Forelimb muscle (tissue), 1 donor: ENCODE measurements around the gene MUC6. TPM values are rescaled to one million over a fixed set of nuclear protein-coding genes. Genes with fewer than 3 reads are reported as not detected.

ENCODE experiments used
- DNase-seq: peaks from one replicate; pipeline ENCODE4 v3.0.0-alpha.2; 2013; ENCODE audit warnings: low read depth
- polyA plus RNA-seq: library from polyadenylated mRNA; unstranded; fragments of 120-200 nt; gene quantifications from one replicate; pipeline ENCODE4 v1.2.1, GENCODE V29; 2013; ENCODE audit not compliant: insufficient read length

Gene MUC6
- polyA plus RNA-seq, 1 donor = 0.25 TPM

DNA sequence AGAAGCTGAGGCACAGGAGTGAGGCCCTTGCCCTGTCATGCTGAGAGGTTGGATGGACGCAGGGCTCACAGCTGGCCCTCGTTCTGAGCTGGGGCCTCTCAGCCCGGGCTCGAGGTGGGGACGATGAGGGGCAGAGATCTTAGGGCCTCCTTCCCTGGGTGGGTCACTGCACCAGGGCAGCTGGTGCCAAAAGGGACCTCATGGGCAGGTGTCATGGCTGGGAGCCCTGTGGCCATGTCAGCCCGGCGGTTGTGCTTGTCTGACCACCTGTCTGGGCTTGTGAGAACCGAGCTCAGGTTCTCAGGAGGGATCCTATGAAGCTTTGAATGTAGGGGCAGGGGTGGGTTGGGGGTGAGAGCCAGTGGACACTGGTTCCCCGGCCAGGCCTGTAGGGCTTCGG, 1.8 kb upstream of the MUC6 start:
- DNase-seq = no peak

DNA sequence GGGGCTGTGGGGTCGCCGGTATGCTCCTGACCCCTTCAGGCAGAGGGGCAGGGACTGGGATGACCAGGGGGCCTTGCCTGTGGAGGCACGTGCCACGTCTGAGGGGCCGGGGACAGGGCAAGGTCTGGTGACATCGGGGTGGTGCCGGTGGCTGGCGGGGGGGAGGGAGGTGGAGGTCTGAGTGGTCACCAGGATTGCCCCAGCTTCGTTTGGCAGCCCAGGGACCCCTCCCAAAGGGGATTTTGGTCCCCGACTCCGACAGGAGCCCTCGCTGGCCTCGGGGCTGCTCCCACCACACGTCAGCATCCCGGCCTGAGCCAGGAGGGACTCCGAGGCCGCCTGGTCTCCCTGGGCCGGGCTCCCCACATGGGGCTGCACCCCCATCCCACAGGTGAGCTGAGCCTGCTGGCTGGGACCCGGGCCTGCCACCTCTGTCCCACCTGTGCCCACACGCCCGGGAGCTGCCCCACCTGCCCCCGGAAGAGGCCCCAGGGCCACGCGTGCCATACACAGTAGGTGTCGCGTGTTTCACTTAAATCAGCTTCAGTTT, 1.1 kb upstream of the MUC6 start:
- DNase-seq = no peak

DNA sequence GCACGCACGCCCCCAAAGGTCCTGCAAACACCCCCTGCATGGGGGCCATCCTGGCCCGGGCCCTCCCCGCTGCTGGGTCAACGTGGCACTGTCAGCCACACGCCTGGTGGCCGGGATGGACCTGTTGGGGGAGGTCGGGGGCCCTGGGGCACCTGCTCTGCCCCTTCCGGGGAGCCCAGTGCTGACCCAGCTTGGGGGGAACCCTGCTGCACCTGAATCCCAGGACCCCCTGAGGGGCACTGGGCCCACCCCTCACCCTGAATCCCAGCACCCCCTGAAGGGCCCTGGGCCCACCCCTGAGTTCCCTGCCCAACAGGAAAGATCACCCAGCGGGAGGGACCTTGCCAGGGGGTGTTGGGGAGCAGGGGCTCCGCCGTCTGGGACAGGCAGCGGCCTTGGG, 413 bp upstream of the MUC6 start:
- DNase-seq = no peak

DNA sequence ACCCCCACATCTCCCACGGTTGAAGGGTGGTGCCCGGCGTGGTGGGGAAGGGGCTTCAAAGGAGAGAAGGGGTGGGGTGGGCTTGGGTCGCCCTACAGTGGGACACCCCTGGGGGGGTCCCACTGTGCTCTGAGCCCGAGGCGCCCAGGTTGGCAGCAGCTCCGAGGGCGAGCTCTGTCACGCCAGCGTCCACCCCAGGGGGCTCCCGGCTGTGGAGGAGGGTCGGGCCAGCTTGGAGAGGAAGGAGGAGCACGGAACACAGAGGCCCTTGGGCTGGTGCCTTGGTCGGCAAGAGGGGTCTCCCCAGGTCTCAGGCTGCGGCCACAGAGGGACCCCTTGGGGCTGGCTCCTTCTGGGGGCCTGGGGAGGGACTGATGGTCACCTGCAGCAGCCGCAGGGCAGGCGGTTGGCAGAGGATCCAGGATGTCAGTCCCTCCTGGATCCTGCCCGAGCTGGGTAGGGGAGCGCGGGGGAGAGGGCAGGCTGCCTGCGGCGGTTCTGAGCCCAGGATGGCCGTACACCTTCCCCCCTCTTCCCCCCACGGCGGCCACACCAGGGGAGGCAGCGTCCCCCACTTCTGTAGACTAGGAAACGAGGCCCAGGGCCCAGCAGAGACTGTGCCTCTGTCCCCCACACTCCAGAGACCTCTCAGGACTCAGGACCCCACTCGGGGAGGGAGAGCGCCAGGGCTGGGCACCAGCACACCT, 788 bp downstream of the MUC6 start:
- DNase-seq = no peak

DNA sequence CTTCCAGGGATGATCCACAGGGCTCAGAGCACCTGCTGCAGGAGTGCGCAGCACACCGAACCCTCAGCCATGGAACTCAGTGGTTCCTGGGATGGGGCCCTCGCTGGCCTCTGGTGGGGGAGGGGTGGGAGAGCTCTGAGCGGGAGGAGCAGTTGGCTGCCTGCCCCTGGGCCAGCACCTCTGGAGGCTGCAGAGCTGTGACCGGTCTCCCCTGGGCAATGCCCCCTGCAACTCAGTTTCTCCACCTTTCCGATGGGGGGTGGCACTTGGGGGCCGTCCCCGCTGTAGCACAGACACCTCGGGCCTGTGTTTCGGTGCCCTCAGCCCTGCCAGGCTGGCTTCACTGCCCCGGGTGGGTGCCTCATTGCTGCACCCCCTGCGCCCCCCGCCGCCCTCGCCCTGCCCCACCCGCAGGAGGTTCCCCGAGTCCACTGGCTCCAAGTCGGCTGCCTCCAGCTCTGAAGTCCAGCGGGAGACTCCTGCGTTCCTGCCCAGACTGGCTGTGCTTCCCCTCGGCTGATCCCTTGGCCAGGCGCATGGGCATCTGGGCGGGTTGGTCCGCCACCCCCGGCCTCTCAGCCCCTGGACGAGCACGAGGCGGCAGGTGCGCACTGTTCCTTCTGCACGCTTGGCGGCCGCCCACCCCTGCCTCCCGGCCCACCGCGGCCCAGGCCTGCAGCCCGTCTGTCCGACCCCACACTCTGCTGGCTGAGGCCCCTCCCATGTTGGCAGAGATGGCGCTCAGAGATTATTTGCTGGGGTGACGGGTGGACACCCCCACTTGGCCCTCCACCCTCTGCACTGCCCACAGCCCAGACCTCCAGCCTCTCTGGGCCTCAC, 1.8 kb downstream of the MUC6 start:
- no peak for DNase-seq

DNA sequence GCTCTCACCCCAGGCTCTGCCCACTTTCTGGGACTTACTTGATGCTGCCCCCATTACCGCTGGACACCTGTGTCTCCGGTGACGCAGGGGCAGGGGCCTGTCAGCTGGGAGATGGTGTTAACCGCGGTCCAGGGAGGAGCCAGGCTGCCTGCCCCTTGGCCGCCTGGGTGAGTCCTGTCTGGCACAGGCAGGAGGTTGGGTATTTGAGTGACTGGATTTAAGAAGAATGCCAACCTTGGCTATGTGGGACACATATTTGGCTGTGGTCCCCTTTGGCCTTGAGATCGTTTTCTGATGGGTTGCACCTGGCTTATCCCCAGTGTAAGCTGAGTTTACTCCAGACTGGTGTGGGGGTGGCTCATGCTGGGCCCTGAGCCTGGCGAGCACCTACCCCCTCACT, 2.5 kb downstream of the MUC6 start:
- DNase-seq = no peak

DNA sequence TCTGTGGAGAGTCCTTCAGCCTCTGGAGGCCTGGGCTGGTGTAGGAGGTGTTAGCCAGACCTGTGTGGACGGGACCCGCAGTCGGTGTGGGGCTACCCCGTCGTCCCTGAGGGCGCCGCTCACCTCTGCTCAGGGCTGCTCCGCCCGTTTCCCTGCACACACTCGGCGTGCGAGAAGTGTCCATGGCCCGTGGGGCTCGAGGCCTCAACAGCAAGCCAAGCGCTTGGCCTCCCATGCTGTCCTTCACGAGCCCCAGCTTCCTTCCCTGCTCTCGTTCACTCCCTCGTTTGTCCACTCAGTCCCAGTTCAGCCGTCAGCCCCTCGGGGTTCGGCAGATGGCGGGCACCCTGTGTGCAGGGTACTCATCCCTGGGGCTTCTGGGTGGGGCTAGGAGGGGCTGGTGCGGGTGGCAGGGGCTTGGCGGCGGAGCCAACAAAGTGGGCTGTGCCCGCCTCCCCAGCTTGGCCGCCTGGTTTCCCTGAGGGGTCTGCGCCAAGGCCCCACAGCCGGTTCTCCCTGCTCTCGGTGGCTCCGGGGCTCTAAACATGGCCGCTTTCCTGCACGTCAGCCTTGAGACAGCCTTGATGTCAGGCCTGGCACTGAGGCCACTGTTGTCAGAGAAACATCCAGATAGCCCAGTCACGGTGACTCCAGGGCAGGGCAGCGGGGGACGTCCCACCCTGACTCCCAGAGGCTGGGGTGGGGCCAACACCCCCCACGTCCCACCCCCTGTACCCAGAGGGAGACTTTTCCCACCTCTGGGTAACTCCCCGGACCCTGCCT, 3.3 kb downstream of the MUC6 start:
- no peak for DNase-seq

DNA sequence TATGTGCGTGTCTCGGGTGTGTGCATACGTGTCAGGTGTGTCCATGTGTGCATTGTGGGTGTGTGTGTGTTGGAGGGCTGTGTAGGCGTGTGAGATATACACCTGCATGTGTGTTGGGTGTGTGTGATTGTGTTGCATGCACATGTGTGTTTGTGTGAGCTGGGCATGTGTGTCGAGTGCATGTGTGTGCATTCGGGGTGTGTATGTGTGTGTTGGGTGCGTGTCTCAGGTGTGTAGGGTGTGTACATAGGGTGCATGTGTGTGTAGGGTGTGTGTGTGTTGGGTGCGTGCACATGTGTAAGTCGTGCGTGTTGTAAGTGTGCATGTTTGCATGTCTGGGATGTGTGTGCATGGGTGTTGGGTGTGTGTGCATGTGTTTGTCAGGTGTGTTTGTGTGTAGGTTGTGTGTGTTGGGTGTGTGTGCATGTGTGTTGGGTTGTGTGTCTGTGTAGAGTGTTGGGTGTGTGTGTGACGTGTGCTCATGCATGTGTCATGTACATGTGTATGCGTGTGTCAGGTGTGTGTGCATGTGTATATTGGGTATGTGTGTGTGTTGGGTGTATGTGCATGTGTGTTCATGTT, 4.1 kb downstream of the MUC6 start:
- DNase-seq = no peak

DNA sequence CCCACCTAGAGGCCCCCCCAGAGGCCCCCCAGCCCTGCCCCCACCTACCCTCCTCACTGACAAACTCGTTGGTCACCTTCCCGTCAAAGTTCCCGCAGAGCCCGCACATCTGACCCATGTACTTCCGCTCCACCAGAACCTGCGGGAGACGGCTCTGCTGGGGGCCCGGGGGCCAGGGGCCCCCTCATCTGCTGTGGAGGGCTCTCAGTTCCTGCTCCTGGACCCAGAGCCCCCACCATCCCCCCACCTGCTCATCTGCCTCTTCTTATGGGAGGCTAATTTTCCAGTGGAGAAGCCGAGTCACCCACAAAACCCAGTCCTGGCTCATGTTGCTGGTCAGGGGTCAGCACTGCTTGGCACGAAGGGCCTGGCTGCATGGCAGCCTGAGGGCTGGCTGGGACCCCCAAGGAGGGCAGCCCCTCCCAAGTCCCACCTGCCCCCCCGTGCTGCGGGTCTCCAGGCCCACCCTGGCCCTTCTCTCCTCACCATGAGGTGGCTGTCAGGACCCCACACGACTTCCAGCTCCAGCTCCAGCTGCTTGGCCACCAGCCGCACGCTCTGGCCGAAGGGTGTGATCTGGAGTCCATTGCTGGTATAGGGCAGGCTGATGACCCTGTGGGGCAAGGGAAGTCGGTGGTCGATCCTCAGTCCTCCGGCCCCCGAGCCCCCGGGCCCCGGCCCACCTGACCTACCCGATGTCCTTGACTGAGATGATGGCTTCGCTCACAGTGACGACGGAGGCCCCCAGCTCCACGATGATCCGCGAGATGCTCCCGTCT, 5.2 kb downstream of the MUC6 start:
- DNase-seq = no peak

DNA sequence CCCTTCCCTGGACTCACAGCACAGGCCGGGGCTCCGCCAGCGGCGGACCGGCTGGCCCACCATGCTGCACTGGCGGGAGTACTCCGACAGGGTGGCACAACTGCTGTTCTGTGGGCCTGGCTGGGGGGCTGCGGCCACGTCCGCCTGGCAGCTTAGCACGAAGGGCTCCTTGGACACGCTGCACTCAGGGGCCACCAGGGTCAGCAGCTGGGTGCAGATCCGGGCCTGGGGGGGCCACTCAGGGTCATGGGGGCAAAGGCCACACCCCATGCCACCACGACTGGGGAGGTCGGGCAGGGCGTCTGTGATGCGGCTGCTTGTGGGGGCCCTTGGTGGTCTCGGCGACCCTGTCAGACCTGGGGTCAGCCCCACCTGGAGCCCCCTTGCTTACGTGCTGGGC, 6.0 kb downstream of the MUC6 start:
- no peak for DNase-seq

DNA sequence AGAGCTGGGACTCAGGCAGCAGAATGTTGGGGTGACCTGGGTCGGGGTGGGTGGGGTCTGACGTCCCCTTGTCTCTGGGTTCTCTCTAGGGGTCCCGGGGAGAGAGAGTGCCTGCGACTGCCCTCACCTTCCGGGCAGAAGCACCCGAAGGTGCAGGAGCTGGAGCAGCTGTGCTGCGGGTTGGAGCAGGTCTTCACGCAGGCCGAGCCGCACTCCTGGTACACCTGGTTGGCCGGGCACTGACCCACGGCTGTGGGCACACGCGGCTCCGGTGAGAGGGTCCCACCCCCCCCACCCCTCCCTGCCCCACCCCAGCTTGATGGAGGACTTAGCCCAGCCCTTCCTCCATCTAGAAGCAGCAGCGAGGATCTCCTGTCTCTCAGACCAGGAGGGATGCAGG, 6.4 kb downstream of the MUC6 start:
- DNase-seq = no peak

DNA sequence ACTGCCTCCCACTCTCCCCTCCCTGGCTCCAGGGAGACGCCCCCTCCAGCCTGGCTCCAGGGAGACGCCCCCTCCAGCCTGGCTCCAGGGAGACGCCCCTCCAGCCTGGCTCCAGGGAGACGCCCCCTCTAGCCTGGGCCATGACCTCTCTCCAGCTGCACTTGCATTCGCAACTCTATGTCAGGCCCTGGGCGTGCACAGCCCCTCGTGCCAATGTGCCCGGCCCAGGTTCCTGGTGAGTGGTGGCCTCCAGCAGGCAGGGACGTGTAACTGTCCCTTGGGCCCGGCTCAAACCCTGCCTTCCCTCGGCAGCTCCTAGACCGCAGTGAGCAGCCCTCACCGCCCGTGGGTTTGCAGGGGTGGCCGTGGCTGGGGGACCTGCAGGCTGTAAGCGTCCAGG, 6.9 kb downstream of the MUC6 start:
- DNase-seq = no peak

DNA sequence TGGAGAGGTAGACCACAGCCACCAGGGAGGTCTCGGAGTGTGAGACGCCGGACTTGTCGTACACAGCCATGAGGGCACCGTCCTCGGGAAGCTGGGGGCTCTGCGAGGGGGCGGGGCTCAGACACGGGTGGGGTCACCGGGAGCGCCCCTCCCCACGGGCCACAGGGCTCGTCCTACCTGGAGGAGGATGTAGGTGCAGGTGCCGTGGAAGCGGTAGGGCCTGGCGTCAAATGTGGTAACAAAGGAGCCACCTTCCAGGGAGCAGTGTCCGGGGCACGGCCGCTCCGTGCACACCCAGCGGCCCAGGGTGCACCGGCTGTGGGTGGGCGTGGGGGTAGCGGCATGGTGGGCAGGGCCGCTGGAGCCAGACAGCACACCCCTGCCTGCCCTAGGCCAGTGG, 7.5 kb downstream of the MUC6 start:
- no peak for DNase-seq

DNA sequence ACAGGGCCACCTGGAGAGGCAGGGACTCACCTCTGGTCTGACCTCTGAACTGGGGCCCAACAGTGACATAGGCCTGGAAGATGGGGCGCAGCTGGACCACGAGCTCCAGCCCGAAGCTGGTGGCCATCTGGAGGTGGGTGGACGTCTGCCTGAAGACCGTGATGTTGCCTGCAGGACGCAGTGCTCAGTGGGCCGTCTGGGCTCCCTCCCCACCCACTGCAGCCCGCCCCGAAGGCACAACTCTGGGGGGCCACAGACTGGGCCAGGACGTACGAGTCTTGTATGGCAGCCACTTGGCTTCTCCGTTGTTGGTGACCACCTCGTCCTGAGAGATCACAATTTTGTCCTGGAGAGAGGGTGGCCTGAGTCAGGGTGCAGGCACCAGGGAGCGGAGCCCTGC, 7.9 kb downstream of the MUC6 start:
- no peak for DNase-seq

DNA sequence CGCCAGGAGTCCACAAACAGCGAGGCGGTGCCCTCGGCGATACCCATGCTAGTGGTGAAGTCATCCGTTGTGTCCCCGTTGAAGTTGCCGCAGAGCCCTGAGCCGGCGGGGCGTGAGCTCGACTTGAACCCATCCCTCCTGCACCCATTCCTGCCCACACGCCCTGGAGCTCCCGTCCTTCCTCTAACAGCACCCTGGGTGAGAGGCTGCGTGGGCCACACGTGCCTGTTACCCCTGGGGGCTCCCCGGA, 8.3 kb downstream of the MUC6 start:
- DNase-seq = no peak

DNA sequence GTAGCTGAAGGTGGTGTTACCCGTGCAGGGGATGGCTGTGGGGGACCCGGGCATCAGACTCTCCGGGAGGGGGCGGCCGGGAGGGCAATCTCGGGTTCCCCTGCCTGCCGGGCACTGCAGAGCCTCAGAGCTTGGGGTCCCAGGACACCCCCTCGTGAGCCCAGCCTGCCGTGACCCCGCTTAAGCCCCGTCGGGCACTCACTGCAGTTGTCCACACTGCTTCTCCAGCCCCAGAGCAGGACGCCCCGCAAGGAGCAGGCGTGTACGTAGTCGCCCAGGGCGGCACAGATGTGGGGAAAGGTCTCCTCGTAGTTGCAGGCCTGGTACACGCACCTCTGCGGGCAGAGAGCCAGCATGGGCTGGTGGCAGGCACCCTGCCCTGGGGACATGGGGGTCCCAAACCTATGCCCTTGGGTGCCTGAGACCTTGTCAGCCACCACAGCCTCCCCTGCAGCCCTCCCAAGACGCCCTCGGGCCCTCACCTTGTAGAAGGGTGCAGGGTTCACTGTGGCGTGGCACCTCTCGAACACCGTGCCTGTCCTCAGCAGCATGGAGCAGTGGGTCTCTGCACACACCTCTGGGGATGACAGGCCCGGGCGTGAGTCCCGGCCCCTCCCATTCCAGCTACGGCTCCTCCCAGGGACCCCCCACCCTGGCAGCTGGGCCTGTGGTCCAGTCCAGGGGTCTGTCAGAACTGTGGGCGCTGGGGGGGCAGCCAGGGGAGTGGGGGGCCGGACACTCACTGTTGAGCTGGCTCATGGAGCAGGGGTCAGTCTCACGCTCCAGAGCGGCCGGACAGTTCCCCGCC, 8.8 kb downstream of the MUC6 start:
- DNase-seq = no peak

DNA sequence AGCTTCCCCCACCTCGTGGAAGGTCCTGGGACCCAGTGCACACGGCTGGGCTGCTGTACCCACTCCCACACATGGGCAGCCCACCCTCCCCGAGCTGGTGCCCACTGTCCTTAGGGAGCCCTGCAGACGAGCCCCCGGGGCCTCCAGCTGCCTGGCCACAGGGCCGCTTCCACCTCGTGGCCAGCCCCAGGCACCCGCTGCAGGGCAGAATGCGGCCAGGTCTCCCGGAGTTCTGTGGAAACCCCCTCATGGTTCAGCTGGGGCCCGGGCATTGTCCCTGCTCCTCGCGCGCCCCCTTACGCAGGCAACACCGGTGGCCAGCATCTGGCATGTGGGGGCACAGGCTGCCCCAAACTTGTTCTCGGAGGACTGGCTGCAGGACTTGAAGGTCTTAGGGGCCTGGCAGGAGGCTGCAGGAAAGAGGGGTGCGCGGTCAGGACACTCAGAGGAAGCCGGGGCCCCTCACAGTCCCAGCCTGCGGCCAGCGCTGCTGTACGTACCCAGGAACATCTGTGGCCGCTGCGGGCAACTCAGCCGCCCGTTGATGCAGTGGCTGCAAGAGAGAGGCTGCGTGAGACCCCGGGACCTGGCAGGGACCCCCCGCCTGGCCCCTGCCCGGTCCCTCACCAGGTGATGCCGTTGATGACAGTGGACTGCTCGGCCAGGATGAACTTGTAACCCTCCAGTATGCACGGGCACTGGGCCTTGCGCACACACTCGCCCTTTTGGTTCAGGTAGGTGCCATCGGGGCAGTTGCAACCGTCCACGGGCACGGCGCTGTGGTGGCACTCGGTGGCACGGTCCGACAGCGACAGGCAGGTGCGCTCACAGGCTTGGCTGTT, 9.7 kb downstream of the MUC6 start:
- no peak for DNase-seq

DNA sequence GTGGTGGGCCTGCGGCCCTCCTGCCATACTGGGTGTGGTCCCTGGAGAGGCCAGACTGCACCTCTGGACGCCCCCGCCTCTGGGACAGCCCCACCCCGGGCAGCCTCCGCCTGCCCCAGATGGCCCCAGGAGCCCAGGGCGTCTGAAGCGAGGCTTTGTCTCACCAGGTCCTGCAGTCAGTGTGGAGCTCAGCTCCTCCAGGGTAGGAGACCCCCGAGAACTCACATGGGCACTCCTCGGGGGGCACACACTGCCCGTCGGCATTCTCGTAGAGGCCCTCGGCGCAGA, 10.4 kb downstream of the MUC6 start:
- DNase-seq = no peak

DNA sequence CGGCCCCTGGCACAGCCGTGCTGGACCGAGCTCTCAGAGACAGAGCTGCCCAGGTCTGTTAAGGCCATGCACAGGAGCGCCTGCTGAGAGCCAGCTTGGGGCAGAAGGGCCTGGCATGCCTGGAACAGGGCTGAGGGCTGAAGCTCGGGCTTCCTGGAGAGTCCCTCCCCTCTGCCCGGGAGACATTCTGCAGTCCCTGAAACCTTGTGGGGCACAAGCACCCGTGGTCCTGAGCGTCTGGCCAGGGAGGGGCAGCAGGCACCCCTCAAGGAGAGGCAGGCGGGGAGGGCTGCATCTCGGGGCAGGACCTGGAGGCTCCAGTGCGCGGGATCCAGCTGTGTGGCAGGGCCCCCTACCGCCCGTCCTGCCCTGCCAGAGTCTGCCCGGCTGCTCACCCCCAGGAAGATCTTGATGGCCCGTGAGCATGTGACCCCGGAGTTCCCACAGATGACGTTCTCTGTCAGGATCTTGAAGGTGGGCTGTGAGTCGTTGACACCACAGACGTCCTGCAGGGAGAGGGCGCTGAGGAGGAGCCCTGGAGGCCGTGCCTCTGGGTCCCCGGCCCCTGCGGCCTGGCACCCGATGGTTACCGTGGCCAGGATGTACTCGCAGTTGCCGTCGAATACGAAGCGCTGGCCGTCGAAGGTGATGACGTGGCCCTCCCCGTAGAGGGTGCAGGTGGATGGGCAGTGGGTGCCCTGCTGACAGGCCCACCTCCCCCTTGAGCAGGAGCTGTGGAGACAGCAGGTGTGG, 10.9 kb downstream of the MUC6 start:
- DNase-seq = no peak
